ENCODE measurements around the gene ITSN1.

Gene ITSN1

GRCh38 chr21:33883118-33883517 lies 240.8 kb downstream of the ITSN1 start:
- no peak for DNase-seq (ENCODE audit: low read depth)
- no peak overlapping the region for H3K4me3 ChIP-seq (ENCODE audit: low read depth, low read length)
- TF ChIP-seq CTCF (IDR thresholded peaks at IDR 0.05; ENCODE audit: control insufficient read depth, extremely low read depth, insufficient read depth): no peak

- no peak for DNase-seq (ENCODE audit: low read depth)
- H3K4me3 ChIP-seq (ENCODE audit: low read depth, low read length): no peak overlapping the region
- TF ChIP-seq CTCF (IDR thresholded peaks at IDR 0.05; ENCODE audit: control insufficient read depth, extremely low read depth, insufficient read depth): no peak
Measured at GRCh38 chr21:33884376-33885171, 242.3 kb downstream of the ITSN1 start.

- TF ChIP-seq CTCF (IDR thresholded peaks at IDR 0.05; ENCODE audit: control insufficient read depth, extremely low read depth, insufficient read depth): no peak
- no peak for DNase-seq (ENCODE audit: low read depth)
- no peak overlapping the region for H3K4me3 ChIP-seq (ENCODE audit: low read depth, low read length)
Measured at GRCh38 chr21:33885172-33885514, 242.8 kb downstream of the ITSN1 start.

GRCh38 chr21:33886321-33886720 lies 244.0 kb downstream of the ITSN1 start:
- no peak overlapping the region for H3K4me3 ChIP-seq (ENCODE audit: low read depth, low read length)
- no peak for DNase-seq (ENCODE audit: low read depth)
- TF ChIP-seq CTCF (IDR thresholded peaks at IDR 0.05; ENCODE audit: control insufficient read depth, extremely low read depth, insufficient read depth): no peak

GRCh38 chr21:33890187-33890586 lies 247.9 kb downstream of the ITSN1 start:
- DNase-seq (ENCODE audit: low read depth): no peak
- no peak overlapping the region for H3K4me3 ChIP-seq (ENCODE audit: low read depth, low read length)
- TF ChIP-seq CTCF (IDR thresholded peaks at IDR 0.05; ENCODE audit: control insufficient read depth, extremely low read depth, insufficient read depth): no peak

- no peak for DNase-seq (ENCODE audit: low read depth)
- no peak for TF ChIP-seq CTCF (IDR thresholded peaks at IDR 0.05; ENCODE audit: control insufficient read depth, extremely low read depth, insufficient read depth)
- H3K4me3 ChIP-seq (ENCODE audit: low read depth, low read length): no peak overlapping the region
Measured at GRCh38 chr21:33892853-33893252, 250.6 kb downstream of the ITSN1 start.

GRCh38 chr21:33893917-33894316 lies 251.6 kb downstream of the ITSN1 start:
- H3K4me3 ChIP-seq (ENCODE audit: low read depth, low read length): no peak overlapping the region
- no peak for DNase-seq (ENCODE audit: low read depth)
- TF ChIP-seq CTCF (IDR thresholded peaks at IDR 0.05; ENCODE audit: control insufficient read depth, extremely low read depth, insufficient read depth): no peak

All from LNCaP clone FGC (cell line).